HG03095 (cell line): ENCODE data around the gene PALLD.
"Not testable (repeated sequence)": the region's sequence is repeated elsewhere in the genome, so short reads cannot be mapped to it uniquely, and the experiment has no call there.

Experiments used
- ATAC-seq: cut with Tn5 transposase; IDR thresholded peaks from one replicate; pipeline ENCODE4 v1.9.1; 2021; ENCODE audit warnings: moderate library complexity; ENCODE audit not compliant: unreplicated experiment

PALLD gene

DNA sequence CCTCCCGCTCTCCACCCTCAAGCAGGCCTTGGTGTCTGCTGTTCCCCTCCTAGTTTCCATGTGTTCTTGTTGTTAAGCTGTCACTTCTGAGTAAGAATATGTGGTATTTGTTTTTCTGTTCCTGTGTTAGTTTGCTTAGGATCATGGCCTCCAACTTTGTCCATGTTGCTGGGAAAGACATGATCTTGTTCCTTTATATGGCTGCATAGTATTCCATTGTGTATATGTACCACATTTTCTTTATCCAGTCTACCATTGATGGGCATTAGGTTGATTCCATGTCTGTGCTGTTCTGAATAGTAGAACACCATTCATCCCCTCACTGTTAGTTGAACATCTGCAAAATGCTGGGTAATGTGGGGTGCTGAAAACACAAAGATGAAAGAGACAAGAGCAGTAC is 222.9 kb downstream of the PALLD start:
- no peak for ATAC-seq

- ATAC-seq, result no peak
Measured at GRCh38 chr4:168720396-168720900, 223.6 kb downstream of the PALLD start.

- no peak for ATAC-seq
Measured at GRCh38 chr4:168722391-168722790, 225.5 kb downstream of the PALLD start.

- no peak for ATAC-seq
Measured at GRCh38 chr4:168723020-168723419, 226.2 kb downstream of the PALLD start.

DNA sequence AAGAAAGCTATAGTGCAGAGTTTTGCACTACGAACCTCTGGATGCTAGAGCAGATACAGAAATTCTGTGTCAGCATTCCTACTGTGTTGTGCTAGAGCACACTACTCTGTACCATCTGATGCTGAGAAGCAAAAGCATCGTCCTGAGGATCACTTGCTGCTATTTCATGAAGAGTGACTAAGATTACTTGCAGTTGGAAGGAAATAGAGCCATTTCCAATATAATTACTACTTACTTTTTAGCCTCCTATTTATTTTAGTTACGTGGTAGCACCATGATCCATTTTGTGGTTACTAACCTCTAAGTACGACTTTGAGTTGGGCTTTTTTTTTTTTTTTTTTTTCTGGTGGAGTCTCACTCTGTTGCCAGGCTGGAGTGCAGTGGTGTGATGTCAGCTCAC is 226.7 kb downstream of the PALLD start:
- ATAC-seq, result no peak

GRCh38 chr4:168724243-168724642 is 227.4 kb downstream of the PALLD start:
- no peak for ATAC-seq

DNA sequence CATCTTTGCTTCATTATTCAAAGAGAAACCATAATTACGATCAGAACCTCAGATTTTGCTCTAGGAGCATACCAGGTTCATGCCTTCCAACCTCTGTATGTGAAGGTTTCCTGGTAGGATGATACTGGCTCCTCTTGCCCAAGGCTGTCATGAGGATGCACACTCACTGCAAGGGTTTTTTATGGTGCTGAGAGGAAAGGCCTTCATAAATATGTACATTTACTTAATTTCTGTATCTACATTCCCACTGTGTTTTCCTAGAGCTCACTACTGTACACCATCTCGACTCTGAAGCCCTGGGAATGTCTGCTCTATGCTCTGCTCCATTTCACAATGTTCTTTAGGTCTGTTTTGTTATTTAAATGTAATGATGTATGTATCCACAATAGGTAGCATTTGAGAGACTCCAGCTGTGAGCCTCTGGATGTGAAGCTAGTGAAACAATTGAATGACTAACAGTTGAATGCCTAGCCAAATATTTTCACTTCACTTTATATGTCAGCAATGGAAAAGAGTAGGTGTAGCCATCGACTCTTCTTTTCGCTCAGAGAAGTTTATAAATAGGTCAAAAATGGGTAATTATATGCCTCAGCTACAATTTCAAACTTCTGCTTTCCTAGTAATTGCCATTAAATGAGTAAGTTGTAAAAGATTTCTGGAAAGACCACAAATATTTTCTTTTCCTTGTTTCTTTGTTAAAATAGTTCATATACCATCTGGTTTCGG is 228.0 kb downstream of the PALLD start:
- ATAC-seq, result no peak

- no peak for ATAC-seq
Measured at GRCh38 chr4:168725930-168726329, 229.1 kb downstream of the PALLD start.

DNA sequence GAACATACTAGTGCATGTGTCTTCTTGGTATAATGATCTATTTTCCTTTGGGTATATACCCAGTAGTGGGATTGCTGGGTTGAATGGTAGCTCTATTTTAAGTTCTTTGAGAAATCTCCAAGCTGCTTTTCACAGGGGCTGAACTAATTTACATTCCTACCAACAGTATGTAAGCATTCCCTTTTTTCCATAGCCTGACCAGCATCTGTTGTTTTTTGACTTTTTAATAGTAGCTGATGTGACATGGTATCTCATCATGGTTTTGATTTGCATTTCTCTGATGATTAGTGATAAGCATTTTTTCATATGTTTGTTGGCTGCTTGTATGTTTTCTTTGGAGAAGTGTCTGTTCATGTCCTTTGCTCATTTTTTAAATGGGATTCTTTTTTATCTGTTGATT is 230.3 kb downstream of the PALLD start:
- ATAC-seq, result not testable (repeated sequence)

DNA sequence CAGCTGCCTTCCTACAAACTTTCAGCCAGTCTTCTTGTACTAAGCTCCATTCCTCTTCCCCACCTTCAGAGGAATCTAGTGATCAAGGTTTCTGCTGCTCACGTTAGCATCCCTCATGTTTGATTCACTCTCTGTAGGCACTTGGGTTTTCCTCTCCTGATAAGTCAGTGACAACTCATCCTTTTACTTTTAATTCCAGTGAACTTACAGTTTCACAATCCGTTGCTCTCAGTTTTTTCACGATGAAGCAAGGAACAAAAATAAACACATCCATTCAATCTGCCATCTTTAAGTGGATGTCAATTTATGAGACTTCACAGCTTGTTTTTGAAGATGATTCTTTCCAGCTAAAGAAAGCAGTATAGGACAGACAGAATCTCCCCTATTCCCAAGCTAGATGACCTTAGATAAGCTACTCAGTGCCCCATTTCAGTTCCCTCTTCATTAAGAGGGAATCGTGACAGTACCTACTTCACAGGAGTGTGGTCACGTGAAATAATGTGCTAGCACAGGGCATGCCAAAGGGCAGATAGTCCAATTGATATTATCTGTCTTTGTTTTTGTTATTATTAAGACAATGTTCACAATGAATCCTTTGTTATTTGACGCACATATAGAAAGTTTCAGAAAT is 234.3 kb downstream of the PALLD start:
- no peak for ATAC-seq

DNA sequence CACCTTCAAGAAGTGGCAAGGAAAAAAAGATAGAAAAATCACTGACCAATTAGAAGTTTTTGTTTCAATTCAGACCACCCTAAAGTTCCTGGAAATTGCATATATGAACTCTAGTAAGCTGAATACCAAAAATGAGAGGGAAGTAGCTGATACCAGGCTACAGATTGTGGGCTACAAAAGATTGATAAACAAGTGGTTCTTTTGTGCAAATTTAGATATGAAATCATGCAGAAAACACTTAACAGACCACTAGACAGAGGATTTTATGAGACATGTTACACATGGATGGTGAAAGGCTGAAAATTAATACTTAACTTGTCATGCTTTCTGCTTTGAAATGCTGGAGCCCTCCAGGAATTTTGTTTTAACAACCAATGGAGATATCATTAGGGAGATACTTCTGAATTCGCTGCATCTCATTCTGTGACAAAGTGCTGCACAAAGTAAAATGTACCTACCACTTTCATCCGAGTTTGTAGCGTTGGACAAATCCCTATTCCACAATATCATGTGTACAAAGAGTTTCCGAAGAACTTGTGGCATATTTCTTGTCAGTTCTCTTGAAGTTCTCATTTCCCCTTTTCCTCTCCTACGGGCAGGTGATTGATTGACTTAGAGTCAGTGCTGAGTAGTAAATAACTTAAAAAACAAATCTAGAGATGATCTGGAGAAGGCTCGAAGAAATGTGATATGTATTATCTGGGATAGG is 235.0 kb downstream of the PALLD start:
- no peak for ATAC-seq

GRCh38 chr4:168732714-168733113 is 235.9 kb downstream of the PALLD start:
- ATAC-seq, result no peak

DNA sequence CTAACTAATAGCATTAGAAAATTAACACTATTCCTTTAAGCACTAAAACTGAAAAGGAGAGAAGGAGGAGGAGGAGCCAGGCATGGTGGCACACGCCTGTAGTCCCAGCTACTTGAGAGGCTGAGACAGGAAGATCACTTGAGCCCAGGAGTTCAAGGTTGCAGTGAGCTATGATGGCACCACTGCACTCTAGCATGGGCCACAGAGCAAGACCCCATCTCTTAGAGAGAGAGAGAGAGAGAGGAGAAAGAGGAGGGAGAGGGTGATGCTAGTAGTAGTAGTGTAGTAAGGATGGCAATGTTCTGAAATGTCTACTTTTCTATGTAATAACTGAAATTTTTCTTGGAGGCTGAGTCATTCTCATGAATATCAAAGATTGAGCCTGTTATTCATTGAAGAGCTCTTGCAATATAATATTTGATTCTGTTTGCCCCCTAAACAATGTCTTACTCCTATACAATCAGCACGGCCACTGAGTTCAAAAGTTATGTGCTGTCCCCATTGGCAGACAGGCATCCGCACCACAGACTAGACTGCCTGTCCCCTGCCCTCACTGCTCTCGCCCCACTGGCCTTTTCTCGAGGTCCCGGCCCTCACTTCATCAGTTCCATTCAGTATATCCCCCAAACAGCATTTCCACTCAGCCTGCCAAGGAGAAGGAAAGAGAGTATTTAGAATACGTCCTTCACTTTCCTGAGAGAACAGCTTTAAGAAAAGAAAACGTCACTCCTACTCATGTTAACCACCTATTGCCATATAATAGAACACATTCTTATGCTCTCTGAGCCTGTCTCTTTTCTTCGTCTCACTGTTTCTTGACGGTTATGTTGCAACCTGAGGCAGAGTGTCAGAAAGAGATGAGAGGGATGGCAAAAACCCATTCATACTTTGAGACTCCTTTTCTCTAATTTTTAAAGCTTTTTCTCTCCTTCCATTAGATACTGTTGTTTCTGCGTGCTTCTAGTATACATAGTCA is 238.1 kb downstream of the PALLD start:
- ATAC-seq, result no peak

GRCh38 chr4:168735735-168736134 is 238.9 kb downstream of the PALLD start:
- no peak for ATAC-seq

DNA sequence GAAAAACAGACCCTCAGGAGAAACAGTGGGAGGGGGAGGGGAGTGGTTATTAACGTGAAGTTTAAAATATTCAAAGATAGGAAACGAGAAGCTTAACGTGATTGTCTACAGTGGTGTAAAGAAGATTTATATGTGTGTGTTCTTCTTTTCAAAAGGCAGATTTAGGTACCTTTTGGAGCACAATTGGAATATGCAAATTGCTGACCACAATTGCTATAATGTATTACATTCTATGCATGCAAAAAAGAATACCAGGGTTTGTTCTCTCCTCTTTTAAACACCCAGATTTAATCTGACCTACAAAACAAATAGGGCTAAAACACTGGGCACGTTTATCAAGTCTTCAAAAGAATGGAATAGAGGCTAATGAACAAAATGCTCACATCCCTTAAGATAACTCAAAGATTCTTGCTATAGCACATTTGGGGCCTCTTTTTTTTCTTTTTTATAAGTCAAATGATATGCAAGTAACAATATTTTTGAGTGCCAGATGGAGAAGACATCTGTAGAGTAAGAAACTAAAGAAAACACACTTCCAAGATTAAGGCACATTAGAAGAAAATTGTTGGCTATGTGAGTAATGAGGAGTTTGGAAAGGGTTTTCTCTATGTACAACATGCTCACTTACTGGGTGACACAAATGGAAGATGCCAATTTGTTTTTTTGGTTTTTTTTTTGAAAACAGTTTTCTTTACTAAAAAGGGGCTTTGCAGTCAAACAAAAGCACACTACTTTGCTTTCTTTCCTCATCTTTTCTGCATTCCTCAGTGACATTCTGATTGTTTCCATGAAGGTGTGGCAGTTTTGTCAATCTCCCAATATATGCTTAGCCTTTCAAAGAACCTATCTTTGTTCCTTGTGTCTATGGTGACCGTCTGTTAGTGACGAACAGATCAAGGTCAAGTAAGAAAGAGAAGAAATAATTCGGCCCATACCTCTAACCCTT is 240.3 kb downstream of the PALLD start:
- no peak for ATAC-seq

- ATAC-seq, result no peak
Measured at GRCh38 chr4:168737806-168738172, 240.9 kb downstream of the PALLD start.

GRCh38 chr4:168739886-168740285 is 243.0 kb downstream of the PALLD start:
- ATAC-seq, result no peak

DNA sequence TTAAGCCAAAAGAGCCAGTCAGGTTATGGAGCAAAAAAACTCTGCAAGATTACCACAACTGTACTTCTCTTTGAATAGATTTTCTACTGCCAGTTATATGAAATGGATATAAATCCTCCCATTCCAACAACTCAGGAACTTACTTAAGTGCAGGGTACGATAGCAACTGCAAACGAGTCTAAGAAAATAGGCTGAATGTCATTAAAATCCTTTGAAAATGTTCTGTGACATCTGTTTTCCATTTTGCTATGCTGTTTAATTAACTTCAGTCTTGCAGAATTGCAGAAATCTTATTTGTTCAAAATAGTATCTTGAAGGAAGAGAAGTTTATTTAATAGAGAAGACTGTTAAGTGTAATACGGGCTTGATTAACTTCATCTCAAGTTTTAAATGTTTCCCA is 243.8 kb downstream of the PALLD start:
- no peak for ATAC-seq

- no peak for ATAC-seq
Measured at GRCh38 chr4:168741281-168742173, 244.7 kb downstream of the PALLD start.
